Liver (tissue), 3 donors: ENCODE measurements around the gene PCNP.

Experiments
- ATF3 ChIP-seq: IDR thresholded peaks from 2 replicates; pipeline ENCODE4 v1.6.1; 2016; ENCODE audit warnings: antibody characterized with exemption
- FOXA1 ChIP-seq: IDR thresholded peaks from 2 replicates; pipeline ENCODE4 v1.6.1; 2016; ENCODE audit warnings: antibody characterized with exemption
- GABPA ChIP-seq, 2 donors: IDR thresholded peaks in 1 of 2; conservative IDR thresholded peaks in 1 of 2; 2 replicates each; pipeline ENCODE4 v1.6.1; 2016; ENCODE audit warnings: antibody characterized with exemption in 2 of 2, mild to moderate bottlenecking in 1 of 2, moderate library complexity in 1 of 2
- HNF4A ChIP-seq, 2 donors: conservative IDR thresholded peaks; 2 replicates each; pipeline ENCODE4 v1.6.1; 2016; ENCODE audit warnings: antibody characterized with exemption in 2 of 2, mild to moderate bottlenecking in 2 of 2
- HNF4G ChIP-seq: IDR thresholded peaks from 2 replicates; pipeline ENCODE4 v1.6.1; 2016; ENCODE audit warnings: antibody characterized with exemption
- JUND ChIP-seq, 2 donors: IDR thresholded peaks; 2 replicates each; pipeline ENCODE4 v1.6.1; 2016; ENCODE audit warnings: antibody characterized with exemption in 2 of 2
- NR2F2 ChIP-seq: IDR thresholded peaks from 2 replicates; pipeline ENCODE4 v1.6.1; 2016; ENCODE audit warnings: antibody characterized with exemption
- REST ChIP-seq: IDR thresholded peaks from 2 replicates; pipeline ENCODE4 v1.6.1; 2016; ENCODE audit warnings: antibody characterized with exemption, mild to moderate bottlenecking
- SP1 ChIP-seq: IDR thresholded peaks from 2 replicates; pipeline ENCODE4 v1.6.1; 2018; ENCODE audit warnings: antibody characterized with exemption, mild to moderate bottlenecking
- TAF1 ChIP-seq: conservative IDR thresholded peaks from 2 replicates; pipeline ENCODE4 v1.6.1; 2016; ENCODE audit warnings: antibody characterized with exemption, mild to moderate bottlenecking
- YY1 ChIP-seq: IDR thresholded peaks from 2 replicates; pipeline ENCODE4 v1.6.1; 2016; ENCODE audit warnings: antibody characterized with exemption, mild to moderate bottlenecking
- TF ChIP-seq, protein P1 (sequence below): IDR thresholded peaks from 2 replicates; pipeline ENCODE4 v1.6.1; 2016; ENCODE audit warnings: antibody characterized with exemption
- TF ChIP-seq, protein P2 (sequence below): fragments of 150-350 bp; IDR thresholded peaks from 2 replicates; pipeline ENCODE4 v1.5.1; 2017; ENCODE audit warnings: improper control_type of control experiment, low read depth, low read length; ENCODE audit not compliant: missing input control
- donor health status: healthy.
- donor health status: healthy.

GRCh38 chr3:101603184-101603583 lies 29.2 kb downstream of the PCNP start:
- TF ChIP-seq GABPA (IDR thresholded peaks at IDR 0.05 in 1 of 2, conservative IDR thresholded peaks at IDR 0.05 in 1 of 2) = no peak
- TF ChIP-seq, protein P1, sequence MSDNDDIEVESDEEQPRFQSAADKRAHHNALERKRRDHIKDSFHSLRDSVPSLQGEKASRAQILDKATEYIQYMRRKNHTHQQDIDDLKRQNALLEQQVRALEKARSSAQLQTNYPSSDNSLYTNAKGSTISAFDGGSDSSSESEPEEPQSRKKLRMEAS = no peak
- no peak for TF ChIP-seq FOXA1
- no peak for TF ChIP-seq JUND (IDR thresholded peaks at IDR 0.05)
- TF ChIP-seq TAF1 = no peak
- no peak for TF ChIP-seq ATF3
- TF ChIP-seq, protein P2, sequence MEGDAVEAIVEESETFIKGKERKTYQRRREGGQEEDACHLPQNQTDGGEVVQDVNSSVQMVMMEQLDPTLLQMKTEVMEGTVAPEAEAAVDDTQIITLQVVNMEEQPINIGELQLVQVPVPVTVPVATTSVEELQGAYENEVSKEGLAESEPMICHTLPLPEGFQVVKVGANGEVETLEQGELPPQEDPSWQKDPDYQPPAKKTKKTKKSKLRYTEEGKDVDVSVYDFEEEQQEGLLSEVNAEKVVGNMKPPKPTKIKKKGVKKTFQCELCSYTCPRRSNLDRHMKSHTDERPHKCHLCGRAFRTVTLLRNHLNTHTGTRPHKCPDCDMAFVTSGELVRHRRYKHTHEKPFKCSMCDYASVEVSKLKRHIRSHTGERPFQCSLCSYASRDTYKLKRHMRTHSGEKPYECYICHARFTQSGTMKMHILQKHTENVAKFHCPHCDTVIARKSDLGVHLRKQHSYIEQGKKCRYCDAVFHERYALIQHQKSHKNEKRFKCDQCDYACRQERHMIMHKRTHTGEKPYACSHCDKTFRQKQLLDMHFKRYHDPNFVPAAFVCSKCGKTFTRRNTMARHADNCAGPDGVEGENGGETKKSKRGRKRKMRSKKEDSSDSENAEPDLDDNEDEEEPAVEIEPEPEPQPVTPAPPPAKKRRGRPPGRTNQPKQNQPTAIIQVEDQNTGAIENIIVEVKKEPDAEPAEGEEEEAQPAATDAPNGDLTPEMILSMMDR = no peak
- no peak for TF ChIP-seq REST
- no peak for TF ChIP-seq YY1
- TF ChIP-seq HNF4G = no peak
- TF ChIP-seq NR2F2 = no peak
- no peak for TF ChIP-seq HNF4A (conservative IDR thresholded peaks at IDR 0.05)
- TF ChIP-seq SP1 = no peak
